Prostate gland (tissue), 2 donors: ENCODE data around the gene SRRM2. TPM values are rescaled to one million over a fixed set of nuclear protein-coding genes. Genes with fewer than 3 reads are reported as not detected.
A peak's percentile ranks its signal among the peaks of the same experiment; 100 is the strongest.

ENCODE experiments used
- DNase-seq: peaks from one replicate; pipeline ENCODE4 v3.0.0-alpha.2; 2019; ENCODE audit warnings: low spot score
- H3K27ac ChIP-seq, 2 donors: fragments of 200-600 bp; sonication (generic); 2 replicates each; pipeline ENCODE4 v1.5.1; 2017 to 2019
- H3K27me3 ChIP-seq: fragments of 200-600 bp; sonication (generic); replicated peaks from 2 replicates; pipeline ENCODE4 v1.5.1; 2019; ENCODE audit not compliant: insufficient read depth
- H3K36me3 ChIP-seq, 2 donors: fragments of 200-600 bp; sonication (generic); 1 replicate in 1 of 2; 2 replicates in 1 of 2; pipeline versions ENCODE4 v1.5.1 to v1.8.1; 2017 to 2019
- H3K4me1 ChIP-seq: fragments of 200-600 bp; sonication (generic); replicated peaks from 2 replicates; pipeline ENCODE4 v1.5.1; 2019
- H3K4me3 ChIP-seq, 2 donors: fragments of 200-600 bp; sonication (generic); 2 replicates each; pipeline ENCODE4 v1.5.1; 2017 to 2019
- H3K9me3 ChIP-seq: fragments of 200-600 bp; sonication (generic); 2 replicates; pipeline ENCODE4 v1.5.1; 2017
- POLR2A ChIP-seq: fragments of 450-650 bp; IDR thresholded peaks from one replicate; pipeline ENCODE4 v1.6.1; 2016; ENCODE audit warnings: antibody characterized with exemption, mild to moderate bottlenecking
- POLR2AphosphoS5 ChIP-seq: sonication (generic); formaldehyde crosslinking; IDR thresholded peaks from one replicate; pipeline ENCODE4 v1.6.1; 2017; ENCODE audit warnings: antibody characterized with exemption
- WGBS: methylation state at CpG from one replicate; pipeline ENCODE4 v1.1.5; 2018; 5-methylcytosine and 5-hydroxymethylcytosine counted together
- intact Hi-C: fragments of 100-400 bp; cut with DNase I; formaldehyde crosslinking; loops from one replicate; pipeline ENCODE4 v1.14.2; 2022
- total RNA-seq, 2 donors: library from RNA; depleted of rRNA; stranded (reverse); fragments of >200 nt; gene quantifications; one replicate each; pipeline ENCODE4 v1.1.0, GENCODE V29; 2016
- TF ChIP-seq, protein P1 (sequence below), 4 experiments: fragments of 200-600 bp in 2 of 4; fragments of 450-650 bp in 2 of 4; sonication (generic) in 2 of 4; IDR thresholded peaks; 1 replicate in 3 of 4; 2 replicates in 1 of 4; pipeline ENCODE4 v1.5.1; 2016 to 2019; ENCODE audit warnings: antibody characterized with exemption in 4 of 4, mild to moderate bottlenecking in 2 of 4, moderate library complexity in 2 of 4

SRRM2 gene
- total RNA-seq, 2 donors from 2014 or later, result 287 to 714 TPM

DNA sequence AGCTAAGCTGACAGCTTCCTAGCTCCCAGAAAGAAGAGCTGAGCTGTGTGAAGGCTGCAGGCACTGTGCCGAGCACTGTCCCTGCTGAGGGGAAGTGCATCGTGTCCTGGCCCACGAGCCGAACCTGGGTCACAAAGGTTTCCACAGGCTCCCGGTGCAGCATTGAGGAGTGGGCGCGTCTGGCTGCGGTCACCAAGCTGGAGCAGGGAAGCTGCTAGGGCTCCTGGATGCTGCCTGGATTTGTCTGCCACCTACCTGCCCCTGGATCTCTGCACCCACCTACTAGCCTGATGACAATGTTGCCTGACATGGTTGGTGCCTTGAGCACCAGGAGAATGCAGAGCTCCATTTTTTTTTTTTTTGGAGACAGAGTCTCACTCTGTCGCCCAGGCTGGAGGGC, 6.5 kb upstream of the SRRM2 start:
- no peaks in the 10 kb centered on the region for H3K36me3 ChIP-seq
- no peak overlapping the region for H3K4me3 ChIP-seq
- no peaks in the 10 kb centered on the region for H3K27me3 ChIP-seq
- no peaks in the 10 kb centered on the region for H3K9me3 ChIP-seq
- DNase-seq, result no peak
- intact Hi-C loops, result no loop called here
- WGBS, result 80% methylated on average over 9 of the region's 9 CpGs
- no peaks in the 10 kb centered on the region for H3K4me1 ChIP-seq
- H3K27ac ChIP-seq, result no peak overlapping the region
- TF ChIP-seq POLR2A, result no peak
- TF ChIP-seq POLR2AphosphoS5, result no peak
- TF ChIP-seq, protein P1, sequence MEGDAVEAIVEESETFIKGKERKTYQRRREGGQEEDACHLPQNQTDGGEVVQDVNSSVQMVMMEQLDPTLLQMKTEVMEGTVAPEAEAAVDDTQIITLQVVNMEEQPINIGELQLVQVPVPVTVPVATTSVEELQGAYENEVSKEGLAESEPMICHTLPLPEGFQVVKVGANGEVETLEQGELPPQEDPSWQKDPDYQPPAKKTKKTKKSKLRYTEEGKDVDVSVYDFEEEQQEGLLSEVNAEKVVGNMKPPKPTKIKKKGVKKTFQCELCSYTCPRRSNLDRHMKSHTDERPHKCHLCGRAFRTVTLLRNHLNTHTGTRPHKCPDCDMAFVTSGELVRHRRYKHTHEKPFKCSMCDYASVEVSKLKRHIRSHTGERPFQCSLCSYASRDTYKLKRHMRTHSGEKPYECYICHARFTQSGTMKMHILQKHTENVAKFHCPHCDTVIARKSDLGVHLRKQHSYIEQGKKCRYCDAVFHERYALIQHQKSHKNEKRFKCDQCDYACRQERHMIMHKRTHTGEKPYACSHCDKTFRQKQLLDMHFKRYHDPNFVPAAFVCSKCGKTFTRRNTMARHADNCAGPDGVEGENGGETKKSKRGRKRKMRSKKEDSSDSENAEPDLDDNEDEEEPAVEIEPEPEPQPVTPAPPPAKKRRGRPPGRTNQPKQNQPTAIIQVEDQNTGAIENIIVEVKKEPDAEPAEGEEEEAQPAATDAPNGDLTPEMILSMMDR (IDR thresholded peaks at IDR 0.05), result no peak

DNA sequence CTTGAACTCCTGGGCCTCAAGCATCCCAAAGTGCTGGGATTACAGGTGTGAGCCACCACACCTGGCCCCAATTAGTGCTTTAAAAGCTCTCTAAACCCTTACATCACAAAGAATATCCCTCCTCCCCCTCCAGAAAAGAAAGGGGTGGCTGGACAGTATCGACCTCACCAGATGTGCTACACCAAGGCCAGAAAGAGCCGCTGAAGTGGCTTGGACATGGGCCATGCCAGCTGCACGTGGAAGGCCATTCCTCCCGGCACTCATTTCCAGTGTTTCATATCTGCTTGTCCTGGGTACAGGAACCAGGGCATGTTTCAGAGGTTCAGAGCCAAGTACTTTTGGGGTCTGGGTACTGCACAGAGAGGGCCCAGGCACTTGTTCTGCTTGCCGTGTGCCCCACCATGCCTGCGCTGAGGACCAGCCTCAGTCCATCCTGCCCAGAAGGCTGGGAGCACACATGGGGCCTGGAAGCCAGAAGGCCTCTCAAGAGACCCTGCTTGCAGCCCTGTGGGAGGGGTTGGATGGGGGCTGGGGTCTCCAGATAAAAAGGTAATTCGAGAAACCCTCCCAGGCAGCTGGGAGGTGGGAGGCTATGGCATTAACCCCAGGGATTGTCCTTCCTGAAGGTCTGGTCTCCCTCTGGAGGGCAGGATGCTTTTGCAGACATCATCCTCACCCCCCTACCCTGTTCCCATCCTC, 3.5 kb upstream of the SRRM2 start:
- no peaks in the 10 kb centered on the region for H3K27me3 ChIP-seq
- intact Hi-C loops, result no loop called here

DNA sequence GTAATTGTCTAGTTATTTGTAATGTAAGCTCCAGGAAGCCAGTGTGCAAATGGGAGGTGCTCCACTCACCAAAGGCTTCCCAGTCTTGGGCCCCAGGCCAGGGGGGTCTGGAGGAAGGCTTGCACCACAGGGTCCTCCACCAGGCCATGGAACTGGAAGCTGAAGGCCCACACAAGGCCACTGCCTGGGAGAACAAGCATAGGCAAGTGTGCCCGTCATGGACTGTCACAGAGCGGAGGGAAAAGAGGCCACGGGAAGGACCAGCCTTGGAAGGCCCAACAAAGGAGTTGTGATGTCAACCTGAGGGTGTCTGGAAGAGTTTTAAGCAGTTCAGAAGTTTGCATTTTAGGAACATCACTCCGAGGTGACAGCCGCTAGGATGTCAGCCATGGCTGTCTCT, 3.0 kb upstream of the SRRM2 start:
- TF ChIP-seq POLR2A, result no peak
- TF ChIP-seq, protein P1 (IDR thresholded peaks at IDR 0.05), result no peak
- 97% methylated on average over 5 of the region's 5 CpGs for WGBS
- no peak overlapping the region for H3K4me3 ChIP-seq
- H3K4me1 ChIP-seq, result peaks cover 3% of the 10 kb centered on the region
- no peak for DNase-seq
- no peaks in the 10 kb centered on the region for H3K27me3 ChIP-seq
- no peaks in the 10 kb centered on the region for H3K9me3 ChIP-seq
- no peak overlapping the region for H3K27ac ChIP-seq
- intact Hi-C loops, result no loop called here
- no peaks in the 10 kb centered on the region for H3K36me3 ChIP-seq

More for the DNA sequence above, 3.5 kb upstream of the SRRM2 start:
- Histone ChIP-seq H3K4me1 (peaks cover 3% of the 10 kb centered on the region), H3K36me3 (no peaks in the 10 kb centered on the region), H3K4me3 (no peak overlapping the region), H3K27ac (no peak overlapping the region), H3K9me3 (no peaks in the 10 kb centered on the region)
- WGBS, result 85% methylated on average over 7 of the region's 7 CpGs
- TF ChIP-seq POLR2AphosphoS5 (no peak), POLR2A (no peak)
- TF ChIP-seq, protein P1 (IDR thresholded peaks at IDR 0.05), result no peak
- no peak for DNase-seq

DNA sequence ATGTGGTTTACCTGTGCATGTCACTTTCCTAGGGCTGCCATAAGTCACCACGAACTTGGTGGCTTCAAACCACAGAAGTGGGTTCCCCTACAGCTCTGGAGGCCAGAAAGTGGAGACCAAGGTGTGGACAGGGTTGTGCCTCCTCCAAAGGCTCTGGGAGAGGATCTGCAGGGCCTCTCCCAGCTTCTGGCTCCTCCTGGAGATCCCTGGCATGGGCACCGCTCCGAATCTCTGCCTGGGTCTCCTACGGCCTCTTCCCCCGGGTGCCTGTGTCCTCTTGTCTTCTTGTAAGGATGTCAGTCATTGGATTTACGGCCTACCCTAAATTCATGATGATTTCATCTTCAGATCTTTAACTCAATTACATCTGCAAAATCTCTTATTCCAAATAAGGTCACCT, 2.5 kb upstream of the SRRM2 start:
- H3K27me3 ChIP-seq, result no peaks in the 10 kb centered on the region
- TF ChIP-seq POLR2A, result no peak
- TF ChIP-seq POLR2AphosphoS5, result no peak
- TF ChIP-seq, protein P1 (IDR thresholded peaks at IDR 0.05), result no peak
- no peaks in the 10 kb centered on the region for H3K36me3 ChIP-seq
- WGBS, result 97% methylated on average over 6 of the region's 6 CpGs
- H3K9me3 ChIP-seq, result no peaks in the 10 kb centered on the region
- no peak overlapping the region for H3K4me3 ChIP-seq
- no peak overlapping the region for H3K27ac ChIP-seq
- peaks cover 6% of the 10 kb centered on the region for H3K4me1 ChIP-seq
- no peak for DNase-seq
- intact Hi-C loops, result no loop called here

DNA sequence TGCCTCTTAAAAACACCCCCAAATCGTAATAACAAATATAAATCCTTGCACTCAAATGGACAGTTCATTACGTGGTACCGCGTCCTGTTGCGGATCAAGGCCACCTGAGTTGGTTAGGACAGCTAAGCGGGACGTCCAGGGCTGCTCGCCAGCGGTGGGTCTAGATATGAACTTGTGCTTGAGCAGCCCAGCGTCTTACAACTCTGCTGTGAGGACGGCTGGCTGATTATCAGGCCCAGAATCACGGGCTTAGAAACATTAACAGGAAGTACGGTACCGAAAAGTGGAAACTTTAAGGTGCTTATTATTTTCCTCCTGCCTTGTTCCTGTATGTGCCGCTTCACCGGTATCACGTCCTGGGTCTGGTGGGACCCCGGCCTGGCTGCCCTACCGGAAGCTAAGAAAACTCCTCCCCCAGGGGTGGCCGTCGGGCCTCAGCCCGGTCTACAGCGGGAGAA, 832 bp upstream of the SRRM2 start:
- Histone ChIP-seq H3K27ac (peak overlapping the region; percentile 97 to 99), H3K27me3 (no peaks in the 10 kb centered on the region), H3K9me3 (no peaks in the 10 kb centered on the region), H3K4me3 (peak overlapping the region; percentile 75 to 93), H3K36me3 (no peaks in the 10 kb centered on the region), H3K4me1 (peaks cover 11% of the 10 kb centered on the region)
- 50% methylated on average over 23 of the region's 23 CpGs for WGBS
- TF ChIP-seq POLR2AphosphoS5, result no peak
- no peak for TF ChIP-seq POLR2A
- TF ChIP-seq, protein P1 (IDR thresholded peaks at IDR 0.05), result no peak
- intact Hi-C loops, result loop anchor here (1.0 kb wide), 1 partner anchor 26 kb away; the partner anchor contains the start of gene ELOB
- DNase-seq, result no peak
